GM19452 (cell line): ENCODE results near the gene OR52N2.

Source experiments
- ATAC-seq: cut with Tn5 transposase; IDR thresholded peaks from one replicate; pipeline ENCODE4 v1.9.1; 2021; ENCODE audit not compliant: unreplicated experiment

Gene OR52N2

GRCh38 chr11:5808500-5809121, at the start of gene OR52N2:
TSS of gene OR52N2 (plus strand) at chr11:5808924. CDS start at chr11:5820336, 11,412 bp downstream.
- ATAC-seq: peak; percentile 91

GRCh38 chr11:5767056-5767455, 41.7 kb upstream of the OR52N2 start:
- no peak for ATAC-seq

- no peak for ATAC-seq
Measured at GRCh38 chr11:5783255-5783654, 25.5 kb upstream of the OR52N2 start, which contains the start of gene OR52N5. TSS of gene OR52N5 (minus strand) at chr11:5783355. CDS start at chr11:5778634, 4,721 bp downstream.

GRCh38 chr11:5791165-5791564, 17.6 kb upstream of the OR52N2 start, which contains the start of gene OR52N1:
TSS of gene OR52N1 (minus strand) at chr11:5791265. CDS start at chr11:5788816, 2,449 bp downstream.
- no peak for ATAC-seq

GRCh38 chr11:5796541-5796940, 12.2 kb upstream of the OR52N2 start:
- no peak for ATAC-seq

- ATAC-seq: no peak
Measured at GRCh38 chr11:5803982-5804381, 4.7 kb upstream of the OR52N2 start.

GRCh38 chr11:5807580-5807979, 1.1 kb upstream of the OR52N2 start:
- ATAC-seq: no peak

GRCh38 chr11:5809122-5809519, 397 bp downstream of the OR52N2 start:
- ATAC-seq: peak; percentile 37

- ATAC-seq: no peak
Measured at GRCh38 chr11:5809905-5810795, 1.4 kb downstream of the OR52N2 start.

GRCh38 chr11:5815534-5815933, 6.8 kb downstream of the OR52N2 start:
- ATAC-seq: no peak

- ATAC-seq: peak; percentile 58
Measured at GRCh38 chr11:5818245-5818886, 9.6 kb downstream of the OR52N2 start.

GRCh38 chr11:5831196-5831829, 22.6 kb downstream of the OR52N2 start:
- no peak for ATAC-seq

- no peak for ATAC-seq
Measured at GRCh38 chr11:5833446-5833845, 24.7 kb downstream of the OR52N2 start.

- no peak for ATAC-seq
Measured at GRCh38 chr11:5837695-5838094, 29.0 kb downstream of the OR52N2 start.

- no peak for ATAC-seq
Measured at GRCh38 chr11:5841797-5842196, 33.1 kb downstream of the OR52N2 start, which contains the start of gene OR52E6. TSS of gene OR52E6 (minus strand) at chr11:5841897. CDS start at chr11:5841897, 0 bp downstream.

GRCh38 chr11:5846701-5847100, 38.0 kb downstream of the OR52N2 start:
- no peak for ATAC-seq

GRCh38 chr11:5847711-5848110, 39.0 kb downstream of the OR52N2 start:
- no peak for ATAC-seq

- no peak for ATAC-seq
Measured at GRCh38 chr11:5851002-5851401, 42.3 kb downstream of the OR52N2 start.

- ATAC-seq: no peak
Measured at GRCh38 chr11:5857590-5857989, 48.9 kb downstream of the OR52N2 start, which contains the start of gene OR52E8. TSS of gene OR52E8 (minus strand) at chr11:5857690. CDS start at chr11:5857690, 0 bp downstream.

- no peak for ATAC-seq
Measured at GRCh38 chr11:5865826-5866225, 57.1 kb downstream of the OR52N2 start.
